Right hindlimb (tissue), 1 donor: ENCODE data around the gene EFHD2.
A peak's percentile ranks its signal among the peaks of the same experiment; 100 is the strongest.
"Not testable (repeated sequence)": the region's sequence is repeated elsewhere in the genome, so short reads cannot be mapped to it uniquely, and the experiment has no call there.

Experiments
- DNase-seq: peaks from one replicate; pipeline ENCODE4 v3.0.0-alpha.2; 2018

EFHD2 gene

GRCh38 chr1:15409388-15410222, at the start of gene EFHD2:
EFHD2 (plus strand) TSS chr1:15409888; CDS start chr1:15409972, 84 bp downstream.
- DNase-seq: peak; percentile 90

GRCh38 chr1:15360700-15361099, 49.0 kb upstream of the EFHD2 start:
- DNase-seq: no peak

- DNase-seq: no peak
Measured at GRCh38 chr1:15362096-15362736, 47.5 kb upstream of the EFHD2 start.

- no peak for DNase-seq
Measured at GRCh38 chr1:15362737-15363128, 47.0 kb upstream of the EFHD2 start.

GRCh38 chr1:15364740-15365139, 44.9 kb upstream of the EFHD2 start:
- DNase-seq: no peak

GRCh38 chr1:15368888-15369287, 40.8 kb upstream of the EFHD2 start:
- no peak for DNase-seq

- DNase-seq: no peak
Measured at GRCh38 chr1:15370268-15370667, 39.4 kb upstream of the EFHD2 start.

GRCh38 chr1:15370781-15371520, 38.7 kb upstream of the EFHD2 start:
- peak; percentile 87 for DNase-seq

- no peak for DNase-seq
Measured at GRCh38 chr1:15371610-15372545, 37.8 kb upstream of the EFHD2 start.

- DNase-seq: no peak
Measured at GRCh38 chr1:15378729-15379128, 31.0 kb upstream of the EFHD2 start.

GRCh38 chr1:15379151-15379550, 30.5 kb upstream of the EFHD2 start:
- DNase-seq: not testable (repeated sequence)

- no peak for DNase-seq
Measured at GRCh38 chr1:15380601-15381508, 28.8 kb upstream of the EFHD2 start.

- no peak for DNase-seq
Measured at GRCh38 chr1:15381805-15382204, 27.9 kb upstream of the EFHD2 start.

- no peak for DNase-seq
Measured at GRCh38 chr1:15382601-15383518, 26.8 kb upstream of the EFHD2 start.

GRCh38 chr1:15383810-15384209, 25.9 kb upstream of the EFHD2 start:
- DNase-seq: no peak

GRCh38 chr1:15384301-15384901, 25.3 kb upstream of the EFHD2 start:
- DNase-seq: no peak

GRCh38 chr1:15385420-15385819, 24.3 kb upstream of the EFHD2 start:
- DNase-seq: no peak

- peak; percentile 41 for DNase-seq
Measured at GRCh38 chr1:15386164-15386749, 23.4 kb upstream of the EFHD2 start.

GRCh38 chr1:15388201-15388880, 21.3 kb upstream of the EFHD2 start:
- no peak for DNase-seq
